Measurements from ENCODE around the gene PRSS38.

PRSS38 gene

DNA sequence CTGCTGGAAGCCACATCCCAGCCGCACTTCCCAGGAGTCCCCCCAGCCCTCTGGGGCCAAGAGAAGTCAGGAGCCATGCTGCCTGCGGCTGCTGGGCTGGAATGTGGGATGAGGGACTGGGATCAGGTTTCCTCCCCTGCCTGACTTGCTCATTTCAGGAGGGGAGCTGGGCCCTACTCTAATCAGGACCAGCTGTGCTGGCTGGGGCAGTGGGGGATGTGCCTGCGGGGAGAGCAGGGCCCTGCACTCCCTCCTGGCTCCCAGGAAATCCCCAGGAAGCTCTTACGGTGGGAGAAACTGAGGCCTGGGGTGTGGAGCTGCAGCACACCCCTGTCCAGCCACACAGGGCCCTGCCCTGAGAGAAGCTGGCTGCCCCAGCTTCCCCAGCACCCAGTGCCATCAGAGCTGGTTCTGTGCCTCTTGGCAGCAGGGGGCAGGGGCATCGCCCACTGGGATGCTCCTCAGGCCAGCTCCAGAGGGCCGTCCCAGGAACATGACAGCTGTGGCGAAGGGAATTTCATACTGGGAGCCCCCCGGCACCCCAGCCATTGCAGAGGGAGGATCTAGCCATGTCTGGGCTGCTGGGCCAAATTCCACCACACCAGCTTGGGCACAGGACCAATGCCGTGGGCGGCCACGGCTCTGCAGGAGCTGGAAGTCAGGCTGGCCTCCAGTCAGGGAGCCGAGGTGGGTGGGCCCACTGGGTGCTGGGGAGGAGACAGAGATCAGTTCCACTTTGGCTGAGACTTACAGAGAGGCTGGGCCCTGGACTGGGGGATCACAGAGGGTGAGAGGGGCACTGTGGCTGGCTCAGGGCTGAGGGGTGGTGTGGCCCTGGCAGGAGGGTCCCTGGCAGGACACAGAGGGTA lies 21.3 kb upstream of the PRSS38 start:
- DNase-seq = no peak

DNA sequence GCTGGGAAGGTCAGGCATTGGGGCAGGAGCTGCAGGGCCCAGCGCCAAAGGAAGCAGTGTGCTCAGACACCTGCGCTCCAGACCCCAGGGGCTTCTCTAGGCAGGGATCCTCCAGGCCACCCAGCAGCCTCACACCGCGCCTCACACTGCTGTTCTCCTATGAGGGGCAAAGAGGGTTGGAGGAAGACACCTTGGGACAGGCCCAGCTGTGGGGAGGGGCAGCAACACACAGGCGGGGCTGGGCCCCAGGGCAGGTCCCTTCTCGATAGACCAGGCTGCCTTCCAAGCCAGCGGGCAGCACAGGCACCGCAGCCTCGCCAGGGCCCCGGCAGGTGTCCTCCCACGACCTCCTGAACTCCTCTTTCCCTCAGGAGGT lies 20.7 kb upstream of the PRSS38 start:
- no peak for DNase-seq

DNA sequence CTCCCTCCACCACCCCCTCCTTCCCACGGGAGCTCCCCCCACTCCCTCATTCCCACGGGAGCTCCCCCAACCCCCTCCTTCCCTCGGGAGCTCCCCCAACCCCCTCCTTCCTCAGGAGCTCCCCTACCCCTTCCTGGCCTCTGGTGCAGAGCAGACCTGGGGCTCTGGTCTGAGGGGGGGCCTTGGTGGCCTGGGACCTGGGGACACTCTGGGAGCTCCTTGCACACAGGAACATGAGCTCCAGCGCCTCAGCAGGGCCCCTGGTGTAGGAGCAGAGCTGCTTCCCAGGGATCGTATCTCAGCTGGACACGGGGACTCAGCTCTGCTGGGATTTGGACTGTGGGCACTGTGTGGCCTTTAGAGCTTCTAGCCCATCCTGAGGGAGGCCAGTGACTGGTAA lies 19.7 kb upstream of the PRSS38 start:
- DNase-seq = no peak

DNA sequence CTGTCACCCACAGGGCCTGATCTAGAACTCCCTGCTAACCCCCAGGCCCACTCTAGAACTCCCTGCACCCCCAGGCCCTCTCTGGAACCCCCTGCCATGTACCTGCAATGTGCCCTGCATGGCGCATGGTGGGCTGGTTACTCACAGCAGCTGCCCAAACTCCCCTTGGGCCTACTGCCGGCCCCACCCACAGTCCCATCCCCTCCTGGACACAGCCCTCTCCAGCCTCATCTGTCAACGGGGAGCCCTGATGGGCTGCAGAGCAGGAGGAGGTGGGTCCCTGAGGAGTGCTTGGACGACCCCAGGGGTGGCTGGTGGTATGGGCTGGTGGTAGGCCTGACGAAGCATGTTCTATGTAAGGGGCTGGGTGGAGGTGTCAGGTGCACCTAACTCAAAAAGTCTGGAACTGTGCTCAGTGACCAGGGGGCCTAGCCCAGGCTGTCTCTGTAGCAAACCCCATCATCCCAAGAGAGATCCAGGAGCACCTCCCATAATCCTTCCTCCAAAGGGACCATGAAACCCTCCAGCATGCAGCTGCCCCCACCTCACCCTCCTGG lies 19.0 kb upstream of the PRSS38 start:
- no peak for DNase-seq

DNA sequence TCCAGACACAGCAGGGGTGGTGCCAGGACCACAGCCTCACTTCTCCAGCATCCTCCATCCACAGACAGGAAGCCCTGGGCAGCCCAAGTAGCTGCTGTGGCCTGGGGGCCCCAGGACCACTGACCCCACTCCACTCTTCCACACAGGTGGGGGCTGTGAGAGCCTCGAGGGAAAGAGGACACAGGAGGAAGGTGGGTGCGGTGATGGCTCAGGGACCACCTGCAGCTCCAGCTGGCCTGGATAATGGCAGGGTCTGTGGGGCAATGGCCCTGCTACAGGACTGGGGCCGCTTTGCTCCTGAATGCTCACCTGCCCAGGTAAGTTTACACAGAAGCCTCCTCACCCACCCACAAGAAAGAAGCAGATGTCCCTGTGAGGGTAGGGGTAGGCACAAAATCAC lies 18.3 kb upstream of the PRSS38 start:
- DNase-seq = no peak

DNA sequence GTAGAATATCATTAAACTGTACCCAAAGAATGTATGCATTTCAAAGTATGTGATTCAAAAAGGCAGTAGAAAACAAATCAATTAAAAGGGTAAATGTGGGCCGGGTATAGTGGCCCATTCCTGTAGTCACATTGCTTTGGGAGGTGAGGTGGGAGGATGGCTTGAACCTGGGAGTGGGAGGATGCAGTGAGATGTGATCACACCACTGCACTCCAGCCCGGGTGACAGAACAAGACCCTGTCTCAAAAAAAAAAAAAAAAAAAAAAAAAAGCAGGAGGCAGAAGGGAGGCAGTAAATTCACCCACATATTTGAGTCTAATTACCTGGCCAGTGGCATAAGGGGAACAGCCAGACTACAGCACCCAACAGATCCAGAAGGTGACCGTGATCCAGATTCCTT lies 17.9 kb upstream of the PRSS38 start:
- no peak for DNase-seq

DNA sequence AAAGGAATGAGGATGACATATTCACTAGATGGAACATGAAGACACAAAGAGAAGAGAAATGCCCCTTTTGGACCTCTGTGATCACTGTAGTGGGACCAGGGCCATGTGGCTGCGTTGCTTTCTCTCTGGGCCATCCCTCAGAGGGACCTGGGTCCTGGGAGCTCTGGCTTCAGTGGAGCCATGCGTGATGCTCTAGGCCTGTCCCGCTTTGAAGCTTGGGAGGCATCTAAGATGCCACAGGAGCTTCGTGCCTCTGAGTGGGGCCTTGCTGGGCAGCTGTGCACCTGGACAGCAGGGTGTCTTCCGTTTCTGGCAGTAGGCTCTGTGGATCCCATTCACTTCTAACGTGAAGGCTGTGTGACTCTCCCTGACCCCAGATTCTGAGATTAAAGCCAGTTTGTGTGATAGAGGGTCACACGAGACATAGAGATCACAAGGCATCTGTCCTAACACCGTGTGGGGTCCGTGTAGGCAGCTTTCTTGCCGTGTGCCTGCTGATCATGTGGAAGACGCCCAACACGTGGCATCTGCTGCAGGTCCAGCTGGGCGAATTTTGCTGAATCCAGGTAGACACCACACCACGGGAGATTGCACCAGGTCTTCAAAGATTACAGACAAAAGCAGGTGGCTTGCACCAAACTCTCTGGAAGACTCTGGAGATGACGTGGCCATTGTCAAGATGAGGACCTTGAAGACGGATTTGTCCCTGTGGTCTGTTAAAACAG lies 17.2 kb upstream of the PRSS38 start:
- DNase-seq = no peak

DNA sequence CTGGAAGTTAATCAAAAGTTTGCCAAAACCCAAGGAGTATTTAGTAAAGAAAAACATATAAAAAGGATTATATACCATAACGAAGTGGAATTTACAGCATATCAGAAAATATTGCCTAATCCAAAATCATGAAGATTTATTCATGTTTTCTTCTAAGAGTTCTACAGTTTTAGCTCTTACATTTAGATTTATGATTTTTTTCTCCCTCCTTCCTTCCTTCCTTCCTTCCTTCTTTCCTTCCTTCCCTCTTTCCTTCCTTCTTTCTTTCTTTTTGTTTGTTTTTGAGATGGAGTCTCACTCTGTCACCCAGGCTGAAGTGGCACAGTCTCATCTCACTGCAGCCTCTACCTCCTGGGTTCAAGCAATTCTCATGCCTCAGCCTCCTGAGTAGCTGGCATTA lies 15.7 kb upstream of the PRSS38 start:
- no peak for DNase-seq

DNA sequence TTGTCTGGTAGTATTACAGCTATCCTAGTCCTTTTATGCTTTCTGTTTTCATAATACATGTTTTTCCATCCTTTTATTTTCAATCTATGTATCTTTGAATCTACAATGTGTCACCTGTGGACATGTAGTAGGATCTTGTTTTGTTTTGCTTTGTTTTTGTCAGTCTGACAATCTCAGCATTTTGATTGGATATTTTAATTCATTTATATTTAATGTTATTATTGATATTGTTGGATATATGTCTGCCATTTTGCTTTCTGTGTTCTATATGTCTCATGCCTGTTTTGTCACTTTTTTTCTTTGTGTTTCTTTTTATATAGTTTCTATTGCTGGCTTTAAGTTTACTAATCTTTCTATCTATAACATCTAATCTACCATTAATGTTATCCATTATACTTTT lies 11.5 kb upstream of the PRSS38 start:
- DNase-seq = no peak

DNA sequence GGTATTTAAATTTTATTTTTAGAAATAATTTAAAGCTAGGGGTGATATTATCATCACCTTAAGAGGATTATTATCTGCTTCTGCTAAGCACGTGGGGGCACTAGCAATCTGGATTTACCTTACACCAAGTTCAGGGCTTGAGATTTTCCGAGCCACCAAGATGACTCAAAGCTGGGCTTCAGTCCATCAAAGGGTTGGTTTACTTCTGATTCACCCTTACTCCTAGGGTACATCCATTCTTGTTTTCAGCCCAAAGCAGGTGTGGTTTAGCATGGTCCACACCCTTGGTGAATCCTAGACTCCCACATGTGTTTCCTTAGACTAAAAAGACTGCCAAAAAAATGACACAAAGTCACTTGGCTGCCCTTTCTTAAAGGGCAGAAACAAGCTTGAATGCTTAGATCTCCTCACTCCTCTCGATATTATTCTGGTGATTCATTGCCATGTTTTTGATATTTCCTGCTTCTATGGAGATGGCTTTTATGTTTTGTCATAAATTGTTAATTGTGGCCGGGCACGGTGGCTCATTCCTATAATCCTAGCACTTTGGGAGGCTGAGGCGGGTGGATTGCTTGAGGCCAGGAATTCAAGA lies 9.8 kb upstream of the PRSS38 start:
- no peak for DNase-seq

DNA sequence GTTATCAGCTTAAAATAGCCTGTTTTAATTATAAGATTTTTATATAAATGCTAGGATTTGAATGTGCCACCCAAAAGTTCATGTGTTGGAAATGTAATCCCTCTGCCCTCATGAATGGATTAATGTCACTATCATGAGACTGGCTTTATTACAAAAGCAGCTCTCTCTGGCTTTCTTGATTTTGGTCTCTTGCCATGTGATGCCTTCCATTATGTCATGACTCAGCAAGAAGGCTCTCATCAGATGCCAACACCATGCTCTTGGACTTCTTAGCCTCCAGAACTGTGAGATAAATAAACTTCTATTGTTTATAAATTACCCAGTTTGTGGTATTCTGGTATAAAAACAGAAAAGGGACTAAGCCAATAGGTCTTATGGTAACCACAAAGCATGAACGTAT lies 6.9 kb upstream of the PRSS38 start:
- no peak for DNase-seq

DNA sequence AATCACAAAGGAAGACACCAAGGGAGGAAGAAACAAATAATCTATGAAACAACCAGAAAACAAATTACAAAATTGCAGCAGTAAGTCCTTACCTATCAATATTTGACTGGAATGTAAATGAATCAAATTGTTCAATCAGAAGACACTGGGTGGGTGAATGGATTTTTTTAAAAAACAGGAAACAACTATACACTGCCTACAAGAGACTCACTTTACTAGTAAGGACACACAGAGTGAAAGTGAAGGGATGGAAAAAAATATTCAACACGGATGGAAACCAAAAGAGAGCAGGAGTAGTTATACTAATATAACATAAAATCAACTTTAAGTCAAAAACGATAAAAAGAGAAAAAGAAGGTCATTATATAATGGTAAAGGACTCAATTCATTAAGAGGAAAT lies 6.4 kb upstream of the PRSS38 start:
- DNase-seq = no peak

DNA sequence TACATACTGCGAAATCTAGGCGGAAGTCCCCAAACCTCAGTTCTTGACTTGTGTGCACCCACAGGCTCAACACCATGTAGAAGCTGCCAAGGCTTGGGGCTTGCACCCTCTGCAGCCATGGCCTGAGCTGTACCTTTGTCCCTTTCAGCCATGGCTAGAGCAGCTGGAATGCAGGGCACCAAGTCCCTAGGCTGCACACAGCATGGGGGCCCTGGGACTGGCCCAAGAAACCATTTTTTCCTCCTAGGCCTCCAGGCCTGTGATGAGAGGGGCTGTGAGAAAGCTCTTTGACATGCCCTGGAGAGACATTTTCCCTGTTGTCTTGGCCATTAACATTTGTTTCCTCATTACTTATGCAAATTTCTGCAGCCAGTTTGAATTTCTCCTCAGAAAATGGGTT lies 1.5 kb upstream of the PRSS38 start:
- no peak for DNase-seq

DNA sequence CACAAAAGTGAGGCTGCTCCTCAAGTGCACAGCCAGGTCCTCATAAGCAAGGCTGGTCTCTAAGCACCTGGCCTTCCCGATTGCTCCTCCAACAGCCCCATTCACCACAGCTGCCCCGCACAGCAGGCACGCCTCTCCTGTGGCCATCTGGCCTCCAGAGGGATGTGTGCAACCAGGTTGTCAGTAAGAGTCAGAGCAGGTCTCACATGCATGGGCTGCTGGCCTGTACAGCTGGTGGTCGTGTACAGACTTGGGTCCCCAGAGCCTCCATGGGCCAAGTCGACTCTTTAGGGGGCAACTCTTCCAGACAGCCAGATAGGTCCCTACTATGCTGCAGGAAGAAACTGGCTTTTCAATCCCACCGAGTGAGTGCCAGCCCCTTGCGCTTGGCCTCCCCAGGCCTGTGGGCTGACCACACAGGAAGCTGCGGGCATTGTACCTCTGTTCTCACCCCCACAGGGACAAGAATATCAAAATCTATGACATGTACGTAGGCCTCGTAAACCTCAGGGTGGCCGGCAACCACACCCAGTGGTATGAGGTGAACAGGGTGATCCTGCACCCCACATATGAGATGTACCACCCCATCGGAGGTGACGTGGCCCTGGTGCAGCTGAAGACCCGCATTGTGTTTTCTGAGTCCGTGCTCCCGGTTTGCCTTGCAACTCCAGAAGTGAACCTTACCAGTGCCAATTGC lies 1.4 kb downstream of the PRSS38 start:
- DNase-seq = peak; percentile 16

DNA sequence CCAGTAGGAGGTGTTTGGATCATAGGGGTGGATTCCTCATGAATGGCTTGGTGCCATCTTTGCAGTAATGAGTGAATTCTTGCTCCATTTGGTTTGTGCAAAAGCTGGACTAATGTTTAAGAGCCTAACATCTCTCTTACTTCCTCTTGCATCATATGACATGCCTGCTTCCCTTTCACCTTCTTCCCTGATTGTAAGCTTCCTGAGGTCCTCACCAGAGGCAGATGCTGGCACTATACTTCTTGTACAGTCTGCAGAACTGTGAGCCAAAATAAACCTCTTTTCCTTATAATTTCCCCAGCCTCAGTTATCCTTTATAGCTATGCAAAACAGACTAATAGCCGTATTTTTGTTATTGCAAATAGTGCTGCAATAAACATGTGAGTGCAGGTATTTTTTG lies 8.1 kb downstream of the PRSS38 start:
- DNase-seq = no peak

DNA sequence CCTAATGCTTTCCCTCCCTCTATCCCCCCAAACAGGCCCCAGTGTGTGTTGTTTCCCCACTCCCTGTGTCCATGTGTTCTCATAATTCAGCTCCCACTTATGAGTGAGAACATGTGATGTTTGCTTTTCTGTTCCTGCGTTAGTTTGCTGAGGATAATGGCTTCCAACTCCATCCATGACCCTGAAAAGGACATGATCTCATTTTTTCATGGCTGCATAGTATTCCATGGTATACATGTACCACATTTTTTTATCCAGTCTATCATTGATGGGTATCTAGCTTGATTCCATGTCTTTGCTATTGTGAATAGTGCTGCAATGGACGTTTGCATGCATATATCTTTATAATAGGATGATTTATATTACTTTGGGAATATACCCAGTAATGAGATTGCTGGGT lies 8.7 kb downstream of the PRSS38 start:
- no peak for DNase-seq

DNA sequence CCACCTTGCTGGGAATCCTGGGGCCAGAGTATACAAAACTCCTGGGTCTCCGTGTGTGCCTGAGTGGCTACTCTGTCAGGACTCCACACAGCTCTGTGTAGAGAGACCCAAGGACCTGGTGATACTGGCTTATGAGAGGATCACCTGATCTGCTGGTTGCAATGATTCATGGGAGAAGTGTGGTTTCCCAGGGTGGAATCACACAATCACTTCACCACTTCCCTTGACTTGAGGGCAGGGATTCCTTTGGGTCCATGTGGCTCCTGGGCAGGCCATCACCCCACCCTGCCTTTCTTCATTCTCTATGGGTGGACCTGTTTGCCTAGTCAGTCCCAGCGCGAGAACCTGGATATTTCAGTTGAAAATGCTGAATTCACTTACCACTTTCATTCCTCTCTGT lies 13.3 kb downstream of the PRSS38 start:
- DNase-seq = no peak

DNA sequence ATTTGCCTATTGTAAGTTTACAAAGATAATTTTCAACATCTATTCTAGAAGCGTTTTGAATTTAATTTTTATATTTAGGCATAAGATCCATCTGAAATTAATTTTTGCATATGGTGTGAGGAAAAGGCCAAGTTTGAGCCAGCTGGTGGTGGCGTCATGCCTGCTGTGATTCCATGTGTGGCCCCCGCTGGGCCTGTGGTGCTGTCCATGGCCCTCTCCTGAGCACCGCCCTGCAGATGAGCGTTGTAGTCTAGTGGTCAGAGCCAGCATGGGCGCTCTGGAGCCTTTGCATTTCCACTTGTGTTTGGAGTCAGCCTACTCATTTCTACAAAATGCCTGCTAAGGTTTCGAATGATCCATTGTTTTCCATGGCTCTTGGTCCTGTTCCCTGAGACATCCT lies 22.7 kb downstream of the PRSS38 start:
- DNase-seq = no peak

DNA sequence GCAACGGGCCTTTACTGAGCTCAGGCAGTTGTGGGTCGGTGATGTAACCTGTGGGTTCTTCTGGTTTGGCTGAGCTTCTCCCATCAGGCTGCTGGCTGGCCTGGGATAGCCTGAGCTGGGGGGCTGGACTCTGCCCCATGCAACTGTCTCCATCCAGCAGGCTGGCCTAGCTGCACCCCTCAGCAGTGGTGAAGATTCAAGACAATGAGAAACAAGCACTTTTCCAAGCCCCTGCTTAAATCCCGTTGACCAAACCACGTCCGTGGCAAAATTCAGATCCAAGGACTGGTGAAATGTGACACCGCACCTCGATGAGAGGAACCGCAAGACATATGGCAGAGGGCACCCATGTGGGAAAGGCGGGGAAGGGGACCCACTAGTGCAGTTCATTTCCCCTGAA lies 25.6 kb downstream of the PRSS38 start:
- DNase-seq = no peak

DNA sequence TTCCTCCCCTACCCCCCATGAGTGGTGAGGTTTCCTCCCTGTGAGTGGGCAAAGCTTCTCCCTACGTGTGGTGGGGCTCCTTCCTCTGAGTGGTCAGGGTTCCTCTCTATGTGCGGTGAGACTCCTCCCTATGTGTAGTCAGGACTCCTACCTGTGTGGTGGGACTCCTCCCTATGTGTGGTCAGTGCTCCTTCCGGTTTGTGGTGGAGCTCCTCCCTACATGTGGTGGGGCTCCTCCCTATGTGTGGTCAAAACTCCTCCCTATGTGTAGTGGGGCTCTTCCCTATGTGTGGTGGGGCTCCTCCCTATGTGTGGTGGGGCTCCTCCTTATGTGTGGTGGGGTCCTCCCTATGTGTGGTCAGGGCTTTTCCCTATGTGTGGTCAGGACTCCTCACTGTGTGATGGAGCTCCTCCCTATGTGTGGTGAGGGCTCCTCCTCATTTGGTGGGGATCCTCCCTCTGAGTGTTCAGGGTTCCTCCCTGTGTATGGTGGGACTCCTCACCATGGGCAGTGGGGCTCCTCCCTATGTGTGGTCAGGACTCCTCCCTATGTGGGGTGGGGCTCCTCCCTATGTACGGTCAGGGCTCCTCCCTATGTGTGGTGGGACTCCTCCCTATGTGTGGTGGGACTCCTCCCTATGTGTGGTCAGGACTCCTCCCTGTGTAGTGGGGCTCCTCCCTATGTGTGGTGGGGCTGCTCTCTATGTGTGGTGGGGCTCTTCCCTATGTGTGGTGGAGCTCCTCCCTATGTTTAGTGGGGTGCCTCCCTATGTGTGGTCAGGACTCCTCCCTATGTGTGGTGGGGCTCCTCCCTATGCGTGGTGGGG lies 29.1 kb downstream of the PRSS38 start:
- DNase-seq = no peak

DNA sequence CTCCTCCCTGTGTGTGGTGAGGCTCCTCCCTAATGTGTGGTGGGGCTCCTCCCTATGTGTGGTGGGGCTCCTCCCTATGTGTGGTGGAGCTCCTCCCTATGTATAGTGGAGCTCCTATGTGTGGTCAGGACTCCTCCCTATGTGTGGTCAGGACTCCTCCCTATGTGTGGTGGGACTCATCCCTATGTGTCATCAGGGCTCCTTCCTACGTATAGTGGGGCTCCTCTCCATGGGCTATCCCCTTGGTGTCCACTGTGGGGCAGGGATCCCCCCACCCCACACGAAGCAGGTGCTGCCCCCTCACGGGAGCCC lies 29.6 kb downstream of the PRSS38 start:
- DNase-seq = no peak

DNA sequence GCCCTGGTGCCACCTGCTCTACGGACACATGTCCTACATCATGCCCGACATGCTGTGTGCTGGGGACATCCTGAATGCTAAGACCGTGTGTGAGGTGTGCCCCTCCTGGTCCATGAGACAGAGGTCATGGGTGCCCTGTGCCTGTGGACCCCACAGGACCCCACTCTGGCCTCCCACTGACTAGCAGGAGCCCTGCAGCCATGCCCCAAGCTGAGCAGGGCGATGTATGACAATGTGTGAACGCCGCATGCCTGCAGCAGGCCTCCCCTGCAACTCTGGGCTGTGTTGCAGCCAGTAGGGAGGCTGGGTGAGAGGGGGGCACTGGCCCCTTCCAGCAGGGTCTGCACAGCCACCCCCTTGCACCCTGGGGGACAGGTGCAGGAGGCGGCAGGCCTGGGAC lies 30.0 kb downstream of the PRSS38 start:
- no peak for DNase-seq
